K562 (cell line): Measurements from ENCODE around the gene LRRC51. TPM values are rescaled to one million over a fixed set of nuclear protein-coding genes. Genes with fewer than 3 reads are reported as not detected.

Experiments used
- CREB3L1 ChIP-seq: fragments of 450-650 bp; IDR thresholded peaks from 2 replicates; pipeline ENCODE4 v1.6.1; 2014; ENCODE audit warnings: low read depth, mild to moderate bottlenecking, moderate library complexity, borderline replicate concordance
- CUX1 ChIP-seq: fragments of 200-800 bp; sonication (Bioruptor generic); IDR thresholded peaks from 2 replicates; pipeline ENCODE4 v1.6.1; 2016; ENCODE audit warnings: missing genetic modification characterization, missing compliant biosample characterization
- PML ChIP-seq: IDR thresholded peaks from 2 replicates; pipeline ENCODE4 v1.6.1; 2012; ENCODE audit warnings: low read length, inconsistent platforms
- POLR2H ChIP-seq: IDR thresholded peaks from 2 replicates; pipeline ENCODE4 v1.6.1; 2016; ENCODE audit warnings: missing genetic modification characterization, low read depth, mild to moderate bottlenecking, control low read depth, missing compliant biosample characterization, moderate library complexity
- RBBP5 ChIP-seq: fragments of 200-600 bp; sonication (generic); IDR thresholded peaks from 2 replicates; pipeline ENCODE4 v1.6.1; 2012; ENCODE audit warnings: borderline replicate concordance, mild to moderate bottlenecking, low read length, control low read depth, inconsistent platforms; ENCODE audit not compliant: insufficient read depth, poor library complexity, severe bottlenecking
- RNF2 ChIP-seq: sonication (generic); IDR thresholded peaks from 2 replicates; pipeline ENCODE4 v1.6.1; 2016
- STAT6 ChIP-seq: sonication (generic); formaldehyde crosslinking; IDR thresholded peaks from 2 replicates; pipeline ENCODE4 v1.8.1; 2023; ENCODE audit warnings: mild to moderate bottlenecking, missing genetic modification reagents
- THRA ChIP-seq: fragments of 450-650 bp; IDR thresholded peaks from 2 replicates; pipeline ENCODE4 v1.6.1; 2017; ENCODE audit warnings: mild to moderate bottlenecking, moderate library complexity
- YY1 ChIP-seq, 3 experiments: IDR thresholded peaks; 2 replicates each; pipeline ENCODE4 v1.6.1; 2011; ENCODE audit warnings: low read length in 2 of 3, mild to moderate bottlenecking in 2 of 3, moderate library complexity in 2 of 3, borderline replicate concordance in 1 of 3, control low read depth in 1 of 3, low read depth in 1 of 3; ENCODE audit not compliant: insufficient read depth in 3 of 3, insufficient replicate concordance in 2 of 3, control insufficient read depth in 1 of 3, insufficient read length in 1 of 3; ENCODE audit errors: extremely low read depth in 1 of 3
- ZBED1 ChIP-seq: IDR thresholded peaks from 2 replicates; pipeline ENCODE4 v1.6.1; 2014
- ZNF280A ChIP-seq: fragments of 450-650 bp; IDR thresholded peaks from 2 replicates; pipeline ENCODE4 v1.6.1; 2018; ENCODE audit warnings: mild to moderate bottlenecking, low read depth; ENCODE audit not compliant: partially characterized antibody
- polyA plus RNA-seq, 8 experiments: library from polyadenylated mRNA; depleted of rRNA in 4 of 8; stranded (reverse) in 5 of 8; unstranded in 3 of 8; fragments of >200 nt; fragmentation: Nextera tagmentation in 2 of 8; fragmentation: Illumina TruSeq in 1 of 8; extraction: Ambion mirVana in 2 of 8; extraction: Trizol in 1 of 8; gene quantifications; 2 replicates each; pipeline versions ENCODE4 v1.2.1 to v1.2.3, GENCODE V29; 2011 to 2014; ENCODE audit warnings: inconsistent platforms in 1 of 8, missing spikeins in 1 of 8
- total RNA-seq, 7 experiments: library from RNA; depleted of rRNA in 6 of 7; stranded (reverse); fragments of >200 nt in 6 of 7; fragmentation: Illumina TruSeq in 2 of 7; extraction: Trizol in 2 of 7; gene quantifications; 2 replicates each; pipeline versions ENCODE4 v1.2.1 to v1.2.3, GENCODE V29; 2011 to 2021; ENCODE audit warnings: low replicate concordance in 1 of 7

The LRRC51 gene
- total and polyA plus RNA-seq, 9 of the 15 experiments (the other 6 are each of a cell fraction or from before 2014, with no cell fraction given), result 4.7 to 10.6 (median 5.6) TPM

DNA sequence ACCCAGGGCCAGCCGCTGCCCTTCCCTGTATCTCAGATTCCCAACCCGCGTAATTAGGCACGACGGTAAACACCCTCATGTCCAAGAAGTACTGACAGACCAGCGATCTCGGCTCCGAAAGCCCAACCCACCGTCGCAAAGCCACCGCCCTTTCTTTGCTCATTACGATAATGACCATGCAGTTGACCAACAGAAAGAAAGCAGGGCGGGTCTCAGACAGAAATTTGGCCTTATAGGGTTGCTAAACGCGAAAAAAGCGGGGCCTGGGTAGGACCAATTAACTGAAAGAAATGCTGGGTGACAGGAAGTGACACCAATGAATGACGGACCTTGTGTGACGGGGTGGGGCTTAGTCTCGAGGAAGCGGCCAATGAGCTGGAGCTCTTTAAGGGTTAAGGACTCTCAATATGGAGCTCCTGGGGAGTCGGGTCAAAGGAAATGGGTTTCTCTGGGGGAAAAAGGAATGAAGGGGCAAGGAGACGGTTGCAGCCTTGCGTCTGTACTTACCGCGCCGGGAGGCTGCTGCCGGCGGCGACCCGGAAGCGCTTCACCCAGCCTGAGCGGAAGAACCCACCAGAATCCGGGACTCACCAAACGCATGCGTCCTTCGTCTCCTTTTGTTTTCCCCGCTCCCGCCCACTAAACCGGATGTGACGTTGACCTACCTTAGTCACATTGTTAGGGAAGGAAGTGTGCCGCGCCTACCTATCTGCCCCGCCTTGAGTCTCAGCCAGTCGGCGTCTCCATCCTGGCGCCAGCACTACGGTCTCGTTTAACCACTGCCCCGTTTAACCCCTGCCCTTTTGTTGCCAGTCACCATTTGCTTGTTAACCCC, 31.7 kb downstream of the LRRC51 start, which contains the start of gene ANAPC15 (continued):
- TF ChIP-seq STAT6 (CRISPR knock-in tag), result no peak; the same call in 1 of the 2 replicates
- no peak for TF ChIP-seq RNF2
- TF ChIP-seq RBBP5, result peak; percentile 78
- TF ChIP-seq YY1 (IDR thresholded peaks at IDR 0.05; ENCODE audit: borderline replicate concordance in 1 of 3, control insufficient read depth in 1 of 3, extremely low read depth in 1 of 3, insufficient read depth in 3 of 3, insufficient read length in 1 of 3, insufficient replicate concordance in 2 of 3, low read depth in 1 of 3, low read length in 2 of 3), result peak in 1 of 3 experiments; percentile 75
- TF ChIP-seq PML, result peak; percentile 84
- no peak for TF ChIP-seq ZNF280A
- peak; percentile 74; the same call in 1 of the 2 replicates for TF ChIP-seq CREB3L1
- TF ChIP-seq POLR2H (tag), result peak; percentile 90
- no peak for TF ChIP-seq THRA
- 0 out of 2 replicates have a peak, but pooled peaks have one; percentile 63 for TF ChIP-seq CUX1
- 0 out of 2 replicates have a peak, but pooled peaks have one; percentile 14 for TF ChIP-seq ZBED1
